ENCODE measurements around the gene THRSP.
A peak's percentile ranks its signal among the peaks of the same experiment; 100 is the strongest.

GRCh38 chr11:78045851-78046485 is 17.7 kb upstream of the THRSP start:
- TF ChIP-seq, protein P1, sequence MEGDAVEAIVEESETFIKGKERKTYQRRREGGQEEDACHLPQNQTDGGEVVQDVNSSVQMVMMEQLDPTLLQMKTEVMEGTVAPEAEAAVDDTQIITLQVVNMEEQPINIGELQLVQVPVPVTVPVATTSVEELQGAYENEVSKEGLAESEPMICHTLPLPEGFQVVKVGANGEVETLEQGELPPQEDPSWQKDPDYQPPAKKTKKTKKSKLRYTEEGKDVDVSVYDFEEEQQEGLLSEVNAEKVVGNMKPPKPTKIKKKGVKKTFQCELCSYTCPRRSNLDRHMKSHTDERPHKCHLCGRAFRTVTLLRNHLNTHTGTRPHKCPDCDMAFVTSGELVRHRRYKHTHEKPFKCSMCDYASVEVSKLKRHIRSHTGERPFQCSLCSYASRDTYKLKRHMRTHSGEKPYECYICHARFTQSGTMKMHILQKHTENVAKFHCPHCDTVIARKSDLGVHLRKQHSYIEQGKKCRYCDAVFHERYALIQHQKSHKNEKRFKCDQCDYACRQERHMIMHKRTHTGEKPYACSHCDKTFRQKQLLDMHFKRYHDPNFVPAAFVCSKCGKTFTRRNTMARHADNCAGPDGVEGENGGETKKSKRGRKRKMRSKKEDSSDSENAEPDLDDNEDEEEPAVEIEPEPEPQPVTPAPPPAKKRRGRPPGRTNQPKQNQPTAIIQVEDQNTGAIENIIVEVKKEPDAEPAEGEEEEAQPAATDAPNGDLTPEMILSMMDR (IDR thresholded peaks at IDR 0.05), result peak; percentile 88 to 99
- TF ChIP-seq POLR2A (IDR thresholded peaks at IDR 0.05) (no peak), POLR2AphosphoS5 (IDR thresholded peaks at IDR 0.05) (peak in 2 of 3 donors; percentile 26 to 53)

Measured in suprapubic skin (tissue), 4 donors.